ENCODE results near the gene ZXDC. TPM values are rescaled to one million over a fixed set of nuclear protein-coding genes. Genes with fewer than 3 reads are reported as not detected.

ZXDC gene
- total and polyA plus RNA-seq, 2 donors (not counting 3 experiments of a cell fraction or from before 2014, with no cell fraction given) = 15.2 to 22.6 TPM

DNA sequence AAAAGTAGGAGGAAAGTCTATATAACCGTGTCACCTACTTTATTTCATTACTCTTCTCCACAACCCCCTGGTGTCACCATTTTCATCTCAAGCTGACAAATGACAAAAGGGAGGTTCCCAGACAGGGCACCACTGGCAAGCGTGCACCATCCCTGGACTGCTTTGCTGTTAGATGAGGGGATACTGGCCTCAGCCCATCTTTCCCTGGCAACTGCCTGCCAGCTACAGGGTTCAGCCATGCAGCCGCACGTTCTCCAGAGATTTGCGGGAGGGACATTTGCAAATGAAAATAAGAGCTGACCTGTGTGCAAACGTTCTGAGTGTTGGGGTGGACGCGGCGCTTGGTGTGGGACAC lies 41.2 kb upstream of the ZXDC start:
- DNase-seq (ENCODE audit: low read depth, low spot score) (no peak), FAIRE-seq (no peak)
- POLR2A ChIA-PET = no interaction called here
- Histone ChIP-seq H3K9me3 (replicated peaks; ENCODE audit: control insufficient read depth, insufficient read depth, low read length) (no peaks in the 10 kb centered on the region), H3K27ac (ENCODE audit: insufficient read depth, low read depth, low read length) (no peak overlapping the region), H3K4me1 (ENCODE audit: control insufficient read depth, extremely low read depth, insufficient read depth, low read length) (no peaks in the 10 kb centered on the region), H3K4me2 (ENCODE audit: insufficient read depth, low read length) (no peak overlapping the region), H3K27me3 (ENCODE audit: control insufficient read depth in 2 of 2, insufficient read depth in 2 of 2, low read length in 2 of 2) (no peaks in the 10 kb centered on the region), H3K36me3 (ENCODE audit: control insufficient read depth in 2 of 2, extremely low read depth in 1 of 2, insufficient read depth in 2 of 2, low read length in 2 of 2) (no peaks in the 10 kb centered on the region), H3K4me3 (replicated peaks in 1 of 3; ENCODE audit: insufficient read depth in 1 of 3, low read depth in 1 of 3, low read length in 3 of 3) (no peak overlapping the region), H3K79me2 (ENCODE audit: control insufficient read depth, insufficient read depth, low read length) (no peaks in the 10 kb centered on the region), H3K9me1 (replicated peaks; ENCODE audit: control insufficient read depth, extremely low read depth, insufficient read depth, low read length) (no peaks in the 10 kb centered on the region), H2AFZ (ENCODE audit: low read depth, low read length) (no peak overlapping the region), H3K9ac (replicated peaks; ENCODE audit: extremely low read depth, insufficient read depth, low read length) (no peak overlapping the region), H4K20me1 (replicated peaks; ENCODE audit: control insufficient read depth, extremely low read depth, insufficient read depth, low read length) (no peaks in the 10 kb centered on the region)
- dilution Hi-C loops (cut with MboI; ENCODE audit: extremely low pct_ligation_motif_present, low sequenced_read_pairs) = no loop called here
- CTCF ChIA-PET = no interaction called here
- intact Hi-C loops (cut with micrococcal nuclease) = no loop called here
- BruUV-seq (replicated peaks) = no TSS peak
- TF ChIP-seq MYC (IDR thresholded peaks at IDR 0.05; ENCODE audit: low read depth, low read length) (no peak), POLR2AphosphoS5 (IDR thresholded peaks at IDR 0.05; ENCODE audit: insufficient read depth, low read depth, low read length) (no peak), JUN (IDR thresholded peaks at IDR 0.05; ENCODE audit: borderline replicate concordance, insufficient read depth, insufficient read length, low read depth) (no peak), POLR2A (IDR thresholded peaks at IDR 0.05; ENCODE audit: low read depth, low read length) (no peak), GATA2 (IDR thresholded peaks at IDR 0.05; ENCODE audit: insufficient read depth, insufficient read length, low read depth, low read length) (no peak), EZH2 (IDR thresholded peaks at IDR 0.05; ENCODE audit: borderline replicate concordance, low read depth, low read length, severe bottlenecking) (no peak), FOS (IDR thresholded peaks at IDR 0.05; ENCODE audit: borderline replicate concordance, insufficient read depth, low read length) (no peak)
- TF ChIP-seq, protein P1, sequence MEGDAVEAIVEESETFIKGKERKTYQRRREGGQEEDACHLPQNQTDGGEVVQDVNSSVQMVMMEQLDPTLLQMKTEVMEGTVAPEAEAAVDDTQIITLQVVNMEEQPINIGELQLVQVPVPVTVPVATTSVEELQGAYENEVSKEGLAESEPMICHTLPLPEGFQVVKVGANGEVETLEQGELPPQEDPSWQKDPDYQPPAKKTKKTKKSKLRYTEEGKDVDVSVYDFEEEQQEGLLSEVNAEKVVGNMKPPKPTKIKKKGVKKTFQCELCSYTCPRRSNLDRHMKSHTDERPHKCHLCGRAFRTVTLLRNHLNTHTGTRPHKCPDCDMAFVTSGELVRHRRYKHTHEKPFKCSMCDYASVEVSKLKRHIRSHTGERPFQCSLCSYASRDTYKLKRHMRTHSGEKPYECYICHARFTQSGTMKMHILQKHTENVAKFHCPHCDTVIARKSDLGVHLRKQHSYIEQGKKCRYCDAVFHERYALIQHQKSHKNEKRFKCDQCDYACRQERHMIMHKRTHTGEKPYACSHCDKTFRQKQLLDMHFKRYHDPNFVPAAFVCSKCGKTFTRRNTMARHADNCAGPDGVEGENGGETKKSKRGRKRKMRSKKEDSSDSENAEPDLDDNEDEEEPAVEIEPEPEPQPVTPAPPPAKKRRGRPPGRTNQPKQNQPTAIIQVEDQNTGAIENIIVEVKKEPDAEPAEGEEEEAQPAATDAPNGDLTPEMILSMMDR (IDR thresholded peaks at IDR 0.05; ENCODE audit: extremely low read depth in 1 of 2, insufficient read depth in 1 of 2, low read depth in 1 of 2, low read length in 2 of 2) = no peak
- TF ChIP-seq, protein P2, sequence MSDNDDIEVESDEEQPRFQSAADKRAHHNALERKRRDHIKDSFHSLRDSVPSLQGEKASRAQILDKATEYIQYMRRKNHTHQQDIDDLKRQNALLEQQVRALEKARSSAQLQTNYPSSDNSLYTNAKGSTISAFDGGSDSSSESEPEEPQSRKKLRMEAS (IDR thresholded peaks at IDR 0.05; ENCODE audit: insufficient read depth, insufficient read length) = no peak

Data from endothelial cell of umbilical vein (primary cell).